Kidney (tissue), 14 donors: ENCODE measurements around the gene WDR89. TPM values are rescaled to one million over a fixed set of nuclear protein-coding genes. Genes with fewer than 3 reads are reported as not detected.
"Not testable (repeated sequence)": the region's sequence is repeated elsewhere in the genome, so short reads cannot be mapped to it uniquely, and the experiment has no call there.

ENCODE experiments used
- DNase-seq, 5 donors: peaks; one replicate each; pipeline ENCODE4 v3.0.0-alpha.2; 2013 to 2020
- FAIRE-seq: peaks from 2 replicates; lab custom pipeline; 2012; peaks lifted over from hg19 to GRCh38; lab: Jason Lieb, UNC
- H3K27ac ChIP-seq, 2 donors: one replicate each; pipeline ENCODE4 v1.7.0; 2013; ENCODE audit warnings: low read depth in 2 of 2, low read length in 2 of 2, inconsistent platforms in 1 of 2
- H3K27me3 ChIP-seq: one replicate; pipeline ENCODE4 v1.7.1; 2013; ENCODE audit warnings: low read length, inconsistent platforms; ENCODE audit not compliant: control insufficient read depth, insufficient read depth
- H3K36me3 ChIP-seq, 3 donors: one replicate each; pipeline versions ENCODE4 v1.7.0 to v1.7.1; 2013; ENCODE audit warnings: low read length in 3 of 3, control low read depth in 1 of 3, inconsistent platforms in 1 of 3; ENCODE audit not compliant: insufficient read depth in 3 of 3, control insufficient read depth in 2 of 3
- H3K4me1 ChIP-seq, 3 donors: one replicate each; pipeline versions ENCODE4 v1.7.0 to v1.7.1; 2013; ENCODE audit warnings: low read length in 3 of 3, inconsistent platforms in 1 of 3, low read depth in 1 of 3; ENCODE audit not compliant: control insufficient read depth in 2 of 3, insufficient read depth in 2 of 3
- H3K4me3 ChIP-seq, 3 donors: one replicate each; pipeline versions ENCODE4 v1.7.0 to v1.8.1; 2013; ENCODE audit warnings: low read length in 3 of 3, control low read depth in 1 of 3, inconsistent platforms in 1 of 3
- H3K9ac ChIP-seq, 3 donors: one replicate each; pipeline versions ENCODE4 v1.7.0 to v1.7.1; 2013; ENCODE audit warnings: low read length in 3 of 3, control low read depth in 1 of 3, inconsistent platforms in 1 of 3
- H3K9me3 ChIP-seq, 3 donors: one replicate each; pipeline versions ENCODE4 v1.7.0 to v1.7.1; 2013; ENCODE audit warnings: low read length in 3 of 3, control low read depth in 1 of 3, inconsistent platforms in 1 of 3; ENCODE audit not compliant: control insufficient read depth in 2 of 3, insufficient read depth in 1 of 3
- intact Hi-C: fragments of 100-400 bp; cut with DNase I; formaldehyde crosslinking; loops from one replicate; pipeline ENCODE4 v1.11.1; 2022
- polyA plus RNA-seq: library from polyadenylated mRNA; stranded (reverse); fragments of 350-450 nt; fragmentation: Illumina TruSeq; extraction: RNeasy Lipid Tissue Mini Kit (QIAGEN cat#74804); gene quantifications from one replicate; pipeline ENCODE4 v1.2.3, GENCODE V29; 2014; ENCODE audit warnings: low read depth, low replicate concordance; ENCODE audit not compliant: insufficient read depth
- total RNA-seq: library from RNA; stranded (reverse); fragmentation: NEBNext Ultra II Directional; extraction: Animal tissue kit (Norgen Biotek cat#: 25700); gene quantifications from one replicate; pipeline ENCODE4 v1.2.1, GENCODE V29; 2021
- TF ChIP-seq, protein P1 (sequence below): IDR thresholded peaks from 3 replicates; pipeline ENCODE4 v1.5.1; 2012; ENCODE audit warnings: mild to moderate bottlenecking, moderate library complexity, borderline replicate concordance; ENCODE audit not compliant: insufficient read depth; ENCODE audit errors: extremely low read depth
- donor health status: control.
- donor health status: control.
- donor health status: control.
- donor health status: control.
- donor health status: control.
- donor health status: DM: yes; HTN: yes; CAD: no.
- donor health status: Normal renal cell carcinoma (clear cell type).

Gene WDR89
- total and polyA plus RNA-seq, 2 donors from 2014 or later, result 10.8 to 15.7 TPM

DNA sequence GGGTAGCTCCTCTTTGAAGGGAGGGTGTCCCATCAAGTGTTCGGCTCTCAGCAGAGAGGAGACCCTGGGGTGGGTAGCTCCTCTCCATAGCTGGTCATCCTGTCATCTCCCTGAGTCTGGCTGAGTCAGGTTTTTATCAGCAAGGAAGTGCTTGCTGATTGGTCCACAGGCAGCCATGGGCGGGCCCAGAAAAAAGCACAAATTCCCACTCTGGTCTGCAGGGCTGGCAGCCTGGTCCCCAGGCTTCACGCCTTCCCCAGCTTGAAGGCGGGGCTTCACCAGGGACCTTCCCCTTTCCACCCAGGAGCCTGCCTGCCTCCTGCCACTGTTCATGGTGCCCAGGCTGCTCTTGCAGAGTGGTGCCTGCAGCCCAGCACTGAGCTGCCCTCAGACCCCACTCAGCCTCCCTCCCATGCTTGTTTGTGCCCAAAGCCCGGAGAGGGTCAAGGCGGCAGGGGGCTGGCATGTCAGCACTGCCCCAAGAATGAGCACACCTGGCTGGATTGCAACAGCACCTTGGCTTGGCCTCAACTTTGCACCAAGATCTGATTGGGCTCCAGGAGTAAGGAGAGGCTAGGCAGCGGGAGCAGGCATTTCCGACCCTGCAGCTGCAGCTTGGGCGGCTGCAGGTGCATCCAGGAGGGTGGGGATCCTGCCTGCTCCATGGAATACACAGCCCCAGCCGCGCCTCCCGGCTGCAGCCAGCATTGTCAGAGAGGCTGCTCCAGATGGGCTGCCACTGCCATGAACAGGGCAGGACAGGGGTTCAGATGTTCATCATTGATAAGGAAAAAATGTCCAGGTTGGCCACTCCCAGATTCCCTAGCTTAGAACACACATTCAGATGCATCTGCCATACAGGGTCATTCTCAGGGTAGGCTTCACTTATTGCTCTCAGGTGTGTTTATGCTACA lies 22.0 kb upstream of the WDR89 start:
- TF ChIP-seq, protein P1, sequence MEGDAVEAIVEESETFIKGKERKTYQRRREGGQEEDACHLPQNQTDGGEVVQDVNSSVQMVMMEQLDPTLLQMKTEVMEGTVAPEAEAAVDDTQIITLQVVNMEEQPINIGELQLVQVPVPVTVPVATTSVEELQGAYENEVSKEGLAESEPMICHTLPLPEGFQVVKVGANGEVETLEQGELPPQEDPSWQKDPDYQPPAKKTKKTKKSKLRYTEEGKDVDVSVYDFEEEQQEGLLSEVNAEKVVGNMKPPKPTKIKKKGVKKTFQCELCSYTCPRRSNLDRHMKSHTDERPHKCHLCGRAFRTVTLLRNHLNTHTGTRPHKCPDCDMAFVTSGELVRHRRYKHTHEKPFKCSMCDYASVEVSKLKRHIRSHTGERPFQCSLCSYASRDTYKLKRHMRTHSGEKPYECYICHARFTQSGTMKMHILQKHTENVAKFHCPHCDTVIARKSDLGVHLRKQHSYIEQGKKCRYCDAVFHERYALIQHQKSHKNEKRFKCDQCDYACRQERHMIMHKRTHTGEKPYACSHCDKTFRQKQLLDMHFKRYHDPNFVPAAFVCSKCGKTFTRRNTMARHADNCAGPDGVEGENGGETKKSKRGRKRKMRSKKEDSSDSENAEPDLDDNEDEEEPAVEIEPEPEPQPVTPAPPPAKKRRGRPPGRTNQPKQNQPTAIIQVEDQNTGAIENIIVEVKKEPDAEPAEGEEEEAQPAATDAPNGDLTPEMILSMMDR, result no peak
- H3K9me3 ChIP-seq, result no peaks in the 10 kb centered on the region
- DNase-seq (no peak), FAIRE-seq (no peak)
- H3K27me3 ChIP-seq, result no peaks in the 10 kb centered on the region
- H3K4me1 ChIP-seq, result no peaks in the 10 kb centered on the region
- no peak overlapping the region for H3K9ac ChIP-seq
- H3K4me3 ChIP-seq, result no peak overlapping the region
- intact Hi-C loops, result no loop called here
- H3K27ac ChIP-seq, result no peak overlapping the region
- no peaks in the 10 kb centered on the region for H3K36me3 ChIP-seq

DNA sequence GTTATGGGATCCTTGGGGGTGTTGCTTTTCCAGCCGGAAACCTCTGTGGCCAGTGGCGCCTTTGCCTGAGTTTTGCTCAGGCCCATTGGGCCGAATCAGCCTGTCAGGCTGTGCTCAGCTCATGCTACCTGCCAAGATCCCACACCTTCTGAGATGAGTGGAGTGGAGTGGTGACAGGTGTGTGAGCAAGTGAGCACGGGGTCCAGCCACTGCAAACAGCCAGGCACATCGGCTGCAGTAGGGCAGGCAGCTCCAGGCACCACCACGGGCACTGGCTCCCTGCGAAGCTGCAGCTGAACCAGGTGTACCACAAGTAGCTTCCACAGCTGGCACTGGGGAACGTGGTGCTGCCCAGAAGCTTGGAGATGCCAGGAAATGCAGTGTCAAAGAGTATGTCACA lies 21.1 kb upstream of the WDR89 start:
- Histone ChIP-seq H3K9me3 (no peaks in the 10 kb centered on the region), H3K36me3 (no peaks in the 10 kb centered on the region), H3K27me3 (no peaks in the 10 kb centered on the region), H3K4me1 (no peaks in the 10 kb centered on the region), H3K27ac (no peak overlapping the region), H3K4me3 (no peak overlapping the region), H3K9ac (no peak overlapping the region)
- TF ChIP-seq, protein P1, result no peak
- FAIRE-seq (no peak), DNase-seq (no peak)
- intact Hi-C loops, result no loop called here

DNA sequence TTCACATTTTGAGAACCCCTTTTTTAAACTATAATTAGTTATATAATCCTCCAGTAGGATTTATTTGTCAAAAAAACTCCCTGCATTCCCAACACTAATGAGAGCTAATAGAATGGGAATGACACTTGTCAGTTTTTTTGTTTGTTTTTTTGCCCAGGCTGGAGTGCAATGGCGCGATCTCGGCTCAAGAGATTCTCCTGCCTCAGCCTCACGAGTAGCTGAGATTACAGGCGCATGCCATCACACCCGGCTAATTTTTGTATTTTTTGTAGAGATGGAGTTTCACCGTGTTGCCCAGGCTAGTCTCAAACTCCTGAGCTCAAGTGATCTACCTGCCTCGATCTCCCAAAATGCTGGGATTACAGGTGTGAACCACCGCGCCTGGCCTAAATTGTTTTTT lies 20.2 kb upstream of the WDR89 start:
- H3K4me1 ChIP-seq, DNase-seq, H3K36me3 ChIP-seq, H3K9ac ChIP-seq, FAIRE-seq, intact Hi-C loops, H3K27ac ChIP-seq, H3K4me3 ChIP-seq, H3K27me3 ChIP-seq, H3K9me3 ChIP-seq: not testable (repeated sequence)

DNA sequence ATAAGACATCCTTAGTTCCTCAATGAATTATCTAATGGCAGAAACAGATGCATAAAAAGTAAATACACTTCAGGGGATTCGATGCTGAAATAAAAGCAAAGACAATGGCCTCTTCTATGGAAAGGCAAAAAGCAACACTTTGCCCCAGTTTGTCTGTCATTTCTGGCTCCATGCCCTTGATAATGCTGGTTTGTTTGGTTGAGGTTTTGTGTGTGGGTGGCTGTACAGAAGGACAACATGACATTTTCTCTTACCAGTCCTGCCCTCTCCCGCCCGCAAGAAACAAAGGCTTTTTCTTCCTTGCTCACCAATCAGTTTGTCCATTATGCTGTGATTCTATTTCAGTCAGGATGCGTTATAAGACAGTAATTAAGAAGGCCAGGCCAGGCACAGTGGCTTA lies 18.1 kb upstream of the WDR89 start:
- DNase-seq, result no peak
- H3K27ac ChIP-seq, result no peak overlapping the region
- no peaks in the 10 kb centered on the region for H3K27me3 ChIP-seq
- intact Hi-C loops, result no loop called here
- no peak overlapping the region for H3K9ac ChIP-seq
- TF ChIP-seq, protein P1, result no peak
- H3K9me3 ChIP-seq, result no peaks in the 10 kb centered on the region
- H3K4me3 ChIP-seq, result no peak overlapping the region
- no peaks in the 10 kb centered on the region for H3K36me3 ChIP-seq
- FAIRE-seq, result no peak
- no peaks in the 10 kb centered on the region for H3K4me1 ChIP-seq
